ENCODE measurements around the gene RIMBP2. TPM values are rescaled to one million over a fixed set of nuclear protein-coding genes. Genes with fewer than 3 reads are reported as not detected.

The RIMBP2 gene
- total and polyA plus RNA-seq, 11 donors, result 2.1 TPM; not detected in 10

GRCh38 chr12:130438711-130439110, 277.4 kb downstream of the RIMBP2 start:
- no peak overlapping the region for H3K27ac ChIP-seq
- no peaks in the 10 kb centered on the region for H3K36me3 ChIP-seq
- WGBS, 4 donors, result 82 to 94% (median 93%) methylated on average over 13 of the region's 13 CpGs
- TF ChIP-seq, protein P1, sequence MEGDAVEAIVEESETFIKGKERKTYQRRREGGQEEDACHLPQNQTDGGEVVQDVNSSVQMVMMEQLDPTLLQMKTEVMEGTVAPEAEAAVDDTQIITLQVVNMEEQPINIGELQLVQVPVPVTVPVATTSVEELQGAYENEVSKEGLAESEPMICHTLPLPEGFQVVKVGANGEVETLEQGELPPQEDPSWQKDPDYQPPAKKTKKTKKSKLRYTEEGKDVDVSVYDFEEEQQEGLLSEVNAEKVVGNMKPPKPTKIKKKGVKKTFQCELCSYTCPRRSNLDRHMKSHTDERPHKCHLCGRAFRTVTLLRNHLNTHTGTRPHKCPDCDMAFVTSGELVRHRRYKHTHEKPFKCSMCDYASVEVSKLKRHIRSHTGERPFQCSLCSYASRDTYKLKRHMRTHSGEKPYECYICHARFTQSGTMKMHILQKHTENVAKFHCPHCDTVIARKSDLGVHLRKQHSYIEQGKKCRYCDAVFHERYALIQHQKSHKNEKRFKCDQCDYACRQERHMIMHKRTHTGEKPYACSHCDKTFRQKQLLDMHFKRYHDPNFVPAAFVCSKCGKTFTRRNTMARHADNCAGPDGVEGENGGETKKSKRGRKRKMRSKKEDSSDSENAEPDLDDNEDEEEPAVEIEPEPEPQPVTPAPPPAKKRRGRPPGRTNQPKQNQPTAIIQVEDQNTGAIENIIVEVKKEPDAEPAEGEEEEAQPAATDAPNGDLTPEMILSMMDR (IDR thresholded peaks at IDR 0.05), result no peak
- no peak for TF ChIP-seq POLR2A (IDR thresholded peaks at IDR 0.05)
- H3K4me3 ChIP-seq, result no peak overlapping the region
- peaks cover 0 to 4% (median 0%) of the 10 kb centered on the region in 12 donors for H3K9me3 ChIP-seq
- no peak for DNase-seq
- no peak for ATAC-seq
- H3K27me3 ChIP-seq, result no peaks in the 10 kb centered on the region
- H3K4me1 ChIP-seq, result no peaks in the 10 kb centered on the region
- intact Hi-C loops (cut with DNase I), result no loop called here

DNA sequence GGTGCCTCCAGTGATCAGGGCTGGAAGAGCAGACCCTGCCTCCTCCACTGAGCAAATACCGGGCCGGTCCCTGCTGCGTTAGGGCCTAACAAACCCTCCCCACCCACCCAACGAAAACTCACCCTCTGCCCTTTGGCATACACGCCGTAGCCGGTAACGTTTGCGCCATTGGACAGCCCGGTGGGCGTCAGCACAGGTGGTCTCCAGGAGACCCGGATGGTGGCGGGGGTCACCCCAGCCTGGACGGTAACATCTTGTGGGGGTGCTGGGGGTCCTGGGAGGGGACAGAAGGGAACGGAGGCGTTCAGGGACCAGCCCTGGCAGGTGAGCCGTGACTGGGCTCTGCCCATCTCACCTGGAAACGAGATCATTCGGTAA, 277.9 kb downstream of the RIMBP2 start:
- 89 to 96% (median 94%) methylated on average over 11 to 19 of the region's 19 CpGs for WGBS, 4 donors
- no peaks in the 10 kb centered on the region for H3K4me1 ChIP-seq
- no peak overlapping the region for H3K27ac ChIP-seq
- H3K4me3 ChIP-seq, result no peak overlapping the region
- no peak for ATAC-seq
- no peak for TF ChIP-seq POLR2A (IDR thresholded peaks at IDR 0.05)
- TF ChIP-seq, protein P1 (IDR thresholded peaks at IDR 0.05), result no peak
- no peaks in the 10 kb centered on the region for H3K27me3 ChIP-seq
- H3K9me3 ChIP-seq, result peaks cover 0 to 8% (median 0%) of the 10 kb centered on the region in 12 donors
- H3K36me3 ChIP-seq, result no peaks in the 10 kb centered on the region
- intact Hi-C loops (cut with DNase I), result no loop called here
- peak in 1 of 5 donors; percentile 37 for DNase-seq

DNA sequence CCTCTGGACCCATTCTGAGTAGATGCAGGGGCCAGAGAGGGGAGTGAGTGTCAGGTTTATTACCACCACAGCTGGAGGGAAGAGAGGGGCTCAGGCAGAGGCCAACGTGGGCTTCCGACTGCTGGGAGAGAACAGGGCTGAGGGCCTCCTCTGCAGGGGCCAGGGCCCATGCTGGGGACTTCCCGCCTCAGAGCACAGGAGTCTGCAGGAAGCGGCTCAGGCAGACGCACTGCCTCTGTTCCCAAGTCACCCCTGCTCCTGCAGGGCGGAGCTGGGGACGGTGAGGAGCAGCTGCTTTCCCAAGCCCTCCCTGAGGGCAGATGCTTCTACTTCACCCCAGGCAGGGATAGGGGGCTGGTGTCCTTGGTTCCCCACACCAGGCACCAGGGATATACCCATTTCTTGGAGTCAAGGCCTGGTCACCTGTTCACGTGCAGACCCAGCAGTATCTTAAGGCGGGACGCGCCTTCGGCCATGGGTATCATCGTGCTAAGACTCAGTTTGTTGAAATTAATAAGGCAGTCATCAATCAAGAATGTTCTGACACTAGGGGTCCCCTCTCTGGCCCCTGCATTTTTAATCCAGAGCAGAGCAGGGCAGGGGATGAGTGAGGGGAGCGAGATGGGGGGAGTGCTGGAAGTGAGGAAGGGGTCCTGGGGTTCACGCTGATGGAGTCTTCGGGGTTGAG, 278.4 kb downstream of the RIMBP2 start:
- intact Hi-C loops (cut with DNase I), result no loop called here
- TF ChIP-seq, protein P1 (IDR thresholded peaks at IDR 0.05), result no peak
- no peak for TF ChIP-seq POLR2A (IDR thresholded peaks at IDR 0.05)
- WGBS, 4 donors, result 82 to 89% (median 89%) methylated on average over 13 to 16 of the region's 16 CpGs
- Histone ChIP-seq H3K36me3 (no peaks in the 10 kb centered on the region), H3K4me1 (no peaks in the 10 kb centered on the region), H3K9me3 (peaks cover 0 to 9% (median 0%) of the 10 kb centered on the region in 12 donors), H3K4me3 (no peak overlapping the region), H3K27ac (no peak overlapping the region), H3K27me3 (no peaks in the 10 kb centered on the region)
- DNase-seq, result peak in 1 of 5 donors; percentile 33
- no peak for ATAC-seq

GRCh38 chr12:130436741-130437501, 279.2 kb downstream of the RIMBP2 start:
- Histone ChIP-seq H3K27me3 (no peaks in the 10 kb centered on the region), H3K4me1 (no peaks in the 10 kb centered on the region), H3K4me3 (no peak overlapping the region), H3K36me3 (no peaks in the 10 kb centered on the region), H3K27ac (no peak overlapping the region), H3K9me3 (peaks cover 0 to 9% (median 0%) of the 10 kb centered on the region in 12 donors)
- ATAC-seq (peak in 1 of 4 donors; percentile 8), DNase-seq (no peak)
- TF ChIP-seq POLR2A (IDR thresholded peaks at IDR 0.05), result no peak
- TF ChIP-seq, protein P1 (IDR thresholded peaks at IDR 0.05), result no peak
- 92 to 96% (median 94%) methylated on average over 17 to 47 of the region's 47 CpGs for WGBS, 4 donors
- intact Hi-C loops (cut with DNase I), result no loop called here
